Retinal pigment epithelial cell (primary cell): ENCODE data around the gene GPR173.

Experiments
- DNase-seq: peaks from one replicate; pipeline ENCODE4 v3.0.0-alpha.2; 2010; ENCODE audit warnings: low read depth
- H3K4me3 ChIP-seq: 2 replicates; pipeline ENCODE4 v1.5.1; 2011; ENCODE audit warnings: mild to moderate bottlenecking, low read length, control low read depth, moderate library complexity
- TF ChIP-seq, protein P1 (sequence below): conservative IDR thresholded peaks from 2 replicates; pipeline ENCODE4 v1.5.1; 2011; ENCODE audit warnings: low read depth, low read length, control low read depth, inconsistent platforms

Gene GPR173

DNA sequence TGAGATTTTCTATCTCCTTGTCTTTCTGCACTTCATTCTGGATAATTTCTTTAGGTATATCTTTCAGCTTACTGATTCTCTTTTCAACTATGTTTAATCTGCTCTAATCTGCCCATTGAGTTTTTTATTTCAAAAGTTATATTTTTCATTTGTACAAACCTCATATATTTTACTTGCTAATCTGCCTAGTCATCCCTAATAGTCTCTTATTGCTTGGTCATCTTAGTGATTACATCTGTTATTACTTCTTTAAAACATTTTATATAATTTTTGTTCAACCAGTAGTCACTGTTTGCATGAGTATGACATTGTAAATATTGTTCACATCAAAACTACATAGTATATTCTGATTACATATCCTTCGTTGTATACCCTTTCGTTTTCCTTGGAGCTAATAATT lies 77.8 kb downstream of the GPR173 start:
- TF ChIP-seq, protein P1, sequence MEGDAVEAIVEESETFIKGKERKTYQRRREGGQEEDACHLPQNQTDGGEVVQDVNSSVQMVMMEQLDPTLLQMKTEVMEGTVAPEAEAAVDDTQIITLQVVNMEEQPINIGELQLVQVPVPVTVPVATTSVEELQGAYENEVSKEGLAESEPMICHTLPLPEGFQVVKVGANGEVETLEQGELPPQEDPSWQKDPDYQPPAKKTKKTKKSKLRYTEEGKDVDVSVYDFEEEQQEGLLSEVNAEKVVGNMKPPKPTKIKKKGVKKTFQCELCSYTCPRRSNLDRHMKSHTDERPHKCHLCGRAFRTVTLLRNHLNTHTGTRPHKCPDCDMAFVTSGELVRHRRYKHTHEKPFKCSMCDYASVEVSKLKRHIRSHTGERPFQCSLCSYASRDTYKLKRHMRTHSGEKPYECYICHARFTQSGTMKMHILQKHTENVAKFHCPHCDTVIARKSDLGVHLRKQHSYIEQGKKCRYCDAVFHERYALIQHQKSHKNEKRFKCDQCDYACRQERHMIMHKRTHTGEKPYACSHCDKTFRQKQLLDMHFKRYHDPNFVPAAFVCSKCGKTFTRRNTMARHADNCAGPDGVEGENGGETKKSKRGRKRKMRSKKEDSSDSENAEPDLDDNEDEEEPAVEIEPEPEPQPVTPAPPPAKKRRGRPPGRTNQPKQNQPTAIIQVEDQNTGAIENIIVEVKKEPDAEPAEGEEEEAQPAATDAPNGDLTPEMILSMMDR = no peak
- no peak for DNase-seq
- no peak overlapping the region for H3K4me3 ChIP-seq

DNA sequence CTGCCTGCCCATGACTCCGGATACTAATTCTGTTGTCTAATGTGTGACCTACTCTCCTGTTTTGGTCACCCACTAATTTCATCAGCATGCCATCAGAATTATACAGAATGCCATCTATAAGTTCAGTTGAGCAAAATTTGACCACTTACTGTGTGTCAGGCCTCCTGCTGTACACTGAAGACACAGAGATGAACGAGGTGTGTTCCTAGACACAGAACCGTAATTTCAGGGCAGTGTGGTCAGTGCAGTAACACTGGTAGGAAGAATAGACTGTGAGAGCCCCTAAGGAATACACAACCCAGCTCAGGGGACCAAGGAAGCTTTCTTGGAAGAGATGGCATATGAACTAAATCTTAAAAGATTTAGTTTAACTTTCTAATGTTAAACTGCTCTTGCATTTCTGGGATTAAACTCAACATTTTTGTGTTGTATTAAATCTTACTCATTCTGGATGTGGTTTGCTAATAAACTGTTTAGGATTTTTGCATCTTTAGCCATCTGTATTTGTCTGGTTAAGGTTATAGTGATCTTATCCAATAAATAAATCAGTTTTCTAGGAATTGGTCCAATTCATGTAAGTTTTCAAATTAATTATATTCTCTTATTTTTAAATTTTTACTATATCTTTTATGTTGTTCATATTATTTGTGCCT lies 79.6 kb downstream of the GPR173 start:
- H3K4me3 ChIP-seq = no peak overlapping the region
- no peak for DNase-seq
- TF ChIP-seq, protein P1 = no peak
